GM06990 (cell line): ENCODE measurements around the gene OSBP2.
A peak's percentile ranks its signal among the peaks of the same experiment; 100 is the strongest.

Experiments used
- DNase-seq: peaks from one replicate; pipeline ENCODE4 v3.0.0-alpha.2; 2011; ENCODE audit not compliant: insufficient read length; ENCODE audit errors: extremely low read depth
- H3K27me3 ChIP-seq: replicated peaks from 2 replicates; pipeline ENCODE4 v1.6.0; 2011; ENCODE audit warnings: low read length; ENCODE audit not compliant: control insufficient read depth, insufficient read depth
- H3K36me3 ChIP-seq: 2 replicates; pipeline ENCODE4 v1.5.1; 2011; ENCODE audit warnings: low read length; ENCODE audit not compliant: control insufficient read depth, insufficient read depth
- H3K4me3 ChIP-seq: replicated peaks from 2 replicates; pipeline ENCODE4 v1.5.1; 2011; ENCODE audit warnings: low read depth, mild to moderate bottlenecking, control low read depth, low read length
- CTCF ChIP-seq: IDR thresholded peaks from 2 replicates; pipeline ENCODE4 v1.5.1; 2011; ENCODE audit warnings: low read length, control low read depth, mild to moderate bottlenecking, inconsistent platforms; ENCODE audit not compliant: insufficient read depth, poor library complexity, severe bottlenecking

The OSBP2 gene

DNA sequence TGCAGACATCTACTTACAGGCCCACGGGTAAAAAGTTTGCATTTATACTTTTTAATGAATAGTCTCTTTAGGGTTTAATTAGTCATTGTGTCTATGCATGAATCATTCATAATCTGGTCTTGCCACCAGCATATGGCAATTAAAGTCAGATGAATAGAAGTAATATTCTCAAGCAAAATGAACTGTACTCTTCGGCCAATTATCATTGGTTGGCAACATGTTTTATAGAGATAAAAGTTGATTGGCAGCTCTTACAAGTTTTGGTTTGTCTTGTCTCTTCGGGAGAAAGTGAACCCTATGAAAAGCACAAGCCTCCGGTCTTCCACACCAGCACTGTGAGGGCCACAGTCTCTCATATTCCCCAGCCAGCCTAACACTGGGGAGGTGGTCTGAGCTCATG, 97.8 kb downstream of the OSBP2 start:
- DNase-seq: no peak
- H3K27me3 ChIP-seq: no peaks in the 10 kb centered on the region; the same call in 1 of the 2 replicates
- H3K4me3 ChIP-seq: no peak overlapping the region
- no peak for TF ChIP-seq CTCF
- no peaks in the 10 kb centered on the region for H3K36me3 ChIP-seq

DNA sequence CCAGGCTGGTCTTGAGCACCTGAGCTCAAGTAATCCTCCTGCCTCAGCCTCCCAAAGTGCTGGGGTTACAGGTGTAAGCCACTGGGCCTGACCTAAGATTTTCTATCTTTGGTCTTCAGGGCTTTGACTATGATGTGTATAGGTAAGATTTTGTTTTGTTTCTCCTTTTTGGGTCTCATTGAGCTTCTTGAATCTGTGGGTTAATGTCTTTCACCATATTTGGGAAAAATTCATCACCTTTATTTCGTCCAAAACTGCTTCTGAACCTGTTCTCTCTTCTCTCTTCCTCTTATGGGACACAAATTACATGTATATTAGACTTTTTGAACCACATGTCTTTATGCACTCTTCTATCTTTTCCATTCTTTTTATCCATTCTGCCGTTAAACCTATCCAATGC, 100.4 kb downstream of the OSBP2 start:
- no peak overlapping the region for H3K4me3 ChIP-seq
- H3K27me3 ChIP-seq: no peaks in the 10 kb centered on the region; the same call in 1 of the 2 replicates
- no peak for TF ChIP-seq CTCF
- DNase-seq: no peak
- no peaks in the 10 kb centered on the region for H3K36me3 ChIP-seq

DNA sequence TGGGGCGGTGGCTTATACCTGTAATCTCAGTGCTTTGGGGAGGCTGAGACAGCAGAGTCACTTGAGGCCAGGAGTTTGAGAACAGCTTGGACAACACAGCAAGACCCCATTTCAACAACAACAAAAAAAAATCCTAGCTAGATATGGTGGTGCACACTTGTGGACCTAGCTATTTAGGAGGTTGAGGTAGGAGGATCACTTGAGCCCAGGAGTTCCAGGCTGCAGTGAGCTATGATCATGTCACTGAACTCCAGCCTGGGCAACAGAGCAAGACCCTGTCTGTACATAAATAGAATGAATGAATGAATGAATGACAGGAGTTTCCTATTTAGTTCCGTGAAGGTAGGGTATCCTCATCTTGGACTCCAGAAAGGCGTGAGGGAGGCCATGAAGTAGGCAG, 107.0 kb downstream of the OSBP2 start:
- no peak overlapping the region for H3K4me3 ChIP-seq
- no peak for TF ChIP-seq CTCF
- DNase-seq: no peak
- peaks cover 4% of the 10 kb centered on the region; the same call in 1 of the 2 replicates for H3K27me3 ChIP-seq
- no peaks in the 10 kb centered on the region for H3K36me3 ChIP-seq

DNA sequence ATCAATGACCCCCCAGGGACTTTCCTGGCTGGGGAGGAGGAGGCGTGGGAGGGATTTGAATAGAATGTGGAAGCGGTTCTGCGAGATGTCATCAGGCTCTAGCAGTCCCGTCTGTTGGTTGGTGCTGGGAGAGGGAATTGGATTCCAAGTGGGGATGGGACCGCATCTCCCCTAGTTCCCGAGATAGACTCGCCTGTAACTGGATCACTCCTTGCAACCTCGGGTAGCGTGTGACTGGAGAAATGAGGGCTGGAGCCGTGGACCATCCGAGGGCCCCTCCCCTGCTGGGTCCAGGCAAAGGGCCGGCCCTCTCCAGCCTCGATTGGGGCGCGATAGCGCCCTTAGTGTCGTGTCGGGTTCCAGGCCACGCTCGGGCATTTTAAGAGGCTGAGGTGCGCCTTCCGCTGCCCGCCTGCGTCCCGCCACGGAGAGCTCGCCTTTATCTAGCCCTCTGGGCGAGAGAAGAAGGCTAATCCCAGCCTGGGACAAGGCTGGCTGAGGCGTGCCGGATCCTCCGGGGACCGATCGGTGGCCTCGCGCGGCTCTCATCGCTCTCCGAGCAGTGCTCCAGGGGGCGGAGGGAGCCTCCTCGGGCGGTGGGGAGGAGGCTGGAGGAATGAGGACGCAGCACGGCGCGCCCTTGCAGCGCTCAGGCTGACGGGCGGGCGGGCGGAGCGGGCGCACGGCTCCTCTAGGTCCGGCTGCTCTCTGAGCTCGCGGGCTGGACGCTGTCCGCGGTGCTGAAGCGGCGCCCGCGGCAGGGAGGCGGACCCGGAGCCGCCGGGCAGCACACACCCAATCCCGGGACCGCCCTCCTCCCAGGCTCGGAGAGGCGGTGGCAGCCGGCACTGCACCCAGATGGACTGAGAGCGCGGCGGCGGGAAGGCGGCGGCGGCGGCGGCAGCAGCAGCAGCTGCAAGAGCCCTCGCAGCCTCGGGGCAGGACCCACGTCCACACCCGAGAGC, 107.8 kb downstream of the OSBP2 start:
- Histone ChIP-seq H3K27me3 (peaks cover 4% of the 10 kb centered on the region; the same call in 1 of the 2 replicates), H3K4me3 (no peak overlapping the region), H3K36me3 (no peaks in the 10 kb centered on the region)
- TF ChIP-seq CTCF: no peak
- DNase-seq: peak; percentile 79

- TF ChIP-seq CTCF: no peak
- no peak for DNase-seq
- H3K36me3 ChIP-seq: no peaks in the 10 kb centered on the region
- H3K4me3 ChIP-seq: no peak overlapping the region
- peaks cover 4% of the 10 kb centered on the region; the same call in 1 of the 2 replicates for H3K27me3 ChIP-seq
Observed at GRCh38 chr22:30803679-30804078, 109.0 kb downstream of the OSBP2 start.
